GM12874 (cell line): ENCODE data around the gene TMLHE.
"Not testable (repeated sequence)": the region's sequence is repeated elsewhere in the genome, so short reads cannot be mapped to it uniquely, and the experiment has no call there.

Experiments
- TF ChIP-seq, protein P1 (sequence below): IDR thresholded peaks from 2 replicates; pipeline ENCODE4 v1.5.1; 2011; ENCODE audit warnings: low read depth, mild to moderate bottlenecking, control low read depth, low read length, moderate library complexity; ENCODE audit not compliant: insufficient read depth

TMLHE gene

DNA sequence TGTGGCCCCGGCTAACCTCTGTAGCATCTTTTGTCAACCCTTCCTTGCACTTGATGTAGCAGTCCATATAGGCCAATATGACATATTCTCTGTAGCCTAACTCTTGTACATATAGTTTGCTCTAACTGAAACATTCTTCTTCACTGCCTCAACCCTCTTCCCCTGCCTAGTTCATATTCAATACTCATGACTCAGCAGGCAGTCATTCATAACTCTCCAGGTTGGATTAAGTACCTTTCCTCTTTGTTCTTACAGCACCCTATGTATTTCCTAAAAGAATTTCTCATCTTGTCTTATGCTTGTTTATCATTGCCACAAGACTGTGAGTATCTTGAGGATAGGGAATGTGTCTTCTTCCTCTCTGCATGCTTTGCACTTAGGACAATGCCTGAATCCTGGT lies 76.9 kb downstream of the TMLHE start:
- TF ChIP-seq, protein P1, sequence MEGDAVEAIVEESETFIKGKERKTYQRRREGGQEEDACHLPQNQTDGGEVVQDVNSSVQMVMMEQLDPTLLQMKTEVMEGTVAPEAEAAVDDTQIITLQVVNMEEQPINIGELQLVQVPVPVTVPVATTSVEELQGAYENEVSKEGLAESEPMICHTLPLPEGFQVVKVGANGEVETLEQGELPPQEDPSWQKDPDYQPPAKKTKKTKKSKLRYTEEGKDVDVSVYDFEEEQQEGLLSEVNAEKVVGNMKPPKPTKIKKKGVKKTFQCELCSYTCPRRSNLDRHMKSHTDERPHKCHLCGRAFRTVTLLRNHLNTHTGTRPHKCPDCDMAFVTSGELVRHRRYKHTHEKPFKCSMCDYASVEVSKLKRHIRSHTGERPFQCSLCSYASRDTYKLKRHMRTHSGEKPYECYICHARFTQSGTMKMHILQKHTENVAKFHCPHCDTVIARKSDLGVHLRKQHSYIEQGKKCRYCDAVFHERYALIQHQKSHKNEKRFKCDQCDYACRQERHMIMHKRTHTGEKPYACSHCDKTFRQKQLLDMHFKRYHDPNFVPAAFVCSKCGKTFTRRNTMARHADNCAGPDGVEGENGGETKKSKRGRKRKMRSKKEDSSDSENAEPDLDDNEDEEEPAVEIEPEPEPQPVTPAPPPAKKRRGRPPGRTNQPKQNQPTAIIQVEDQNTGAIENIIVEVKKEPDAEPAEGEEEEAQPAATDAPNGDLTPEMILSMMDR, result no peak

DNA sequence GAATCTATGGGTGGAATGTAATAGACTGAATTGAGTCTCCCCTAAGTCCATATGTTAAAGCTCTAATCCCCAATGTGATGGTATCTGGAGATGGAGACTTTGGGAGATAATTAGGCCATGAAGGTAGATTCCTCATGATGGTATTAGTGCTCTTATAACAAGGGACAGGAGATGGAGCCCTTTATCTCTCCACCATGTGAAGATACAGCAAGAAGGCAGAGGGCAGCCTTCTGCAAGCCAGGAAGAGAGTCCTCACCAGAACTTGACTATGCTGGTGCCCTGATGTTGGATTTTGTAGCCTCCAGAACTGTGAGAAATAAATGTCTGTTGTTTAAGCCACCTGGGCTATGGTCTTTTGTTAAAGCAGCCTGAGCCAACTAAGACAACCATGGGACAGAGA lies 78.0 kb downstream of the TMLHE start:
- TF ChIP-seq, protein P1, result no peak

DNA sequence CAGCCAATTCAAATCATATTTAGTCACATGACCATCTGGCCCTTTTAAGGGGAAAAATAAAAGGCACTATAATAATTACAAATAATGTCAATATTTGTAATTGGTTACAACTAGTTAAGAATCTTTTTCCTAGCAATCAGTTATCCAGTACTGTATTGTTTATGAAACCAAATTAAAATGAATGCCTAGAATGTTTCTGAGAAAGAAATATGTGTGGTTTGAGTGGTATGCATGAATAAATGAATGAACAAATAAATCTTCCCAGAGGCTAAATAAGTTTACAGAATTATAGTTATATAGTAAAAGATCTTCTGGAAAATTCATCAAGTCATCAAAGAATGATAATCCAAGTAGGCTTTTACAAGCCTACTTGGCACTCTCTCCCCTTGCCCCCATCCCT lies 98.5 kb downstream of the TMLHE start:
- TF ChIP-seq, protein P1, result no peak

DNA sequence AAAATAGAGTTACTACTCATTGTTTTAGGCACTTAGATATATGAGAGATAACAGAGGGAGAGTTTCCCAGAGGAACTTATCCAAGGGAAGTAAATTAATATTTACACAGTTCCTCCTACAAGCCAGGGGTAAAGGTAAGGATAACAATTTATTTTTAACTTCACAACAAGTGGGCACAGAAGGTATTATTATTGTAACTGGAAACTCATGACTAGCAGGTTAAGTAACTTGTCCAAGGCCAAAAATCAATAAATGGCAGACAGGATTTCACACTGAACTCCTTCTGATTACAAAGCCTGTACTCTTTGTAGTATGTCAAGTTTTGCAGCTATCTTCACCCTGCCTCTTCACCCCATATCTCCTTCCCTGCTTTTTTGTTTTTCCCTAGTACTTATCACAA lies 107.5 kb downstream of the TMLHE start:
- TF ChIP-seq, protein P1, result no peak

DNA sequence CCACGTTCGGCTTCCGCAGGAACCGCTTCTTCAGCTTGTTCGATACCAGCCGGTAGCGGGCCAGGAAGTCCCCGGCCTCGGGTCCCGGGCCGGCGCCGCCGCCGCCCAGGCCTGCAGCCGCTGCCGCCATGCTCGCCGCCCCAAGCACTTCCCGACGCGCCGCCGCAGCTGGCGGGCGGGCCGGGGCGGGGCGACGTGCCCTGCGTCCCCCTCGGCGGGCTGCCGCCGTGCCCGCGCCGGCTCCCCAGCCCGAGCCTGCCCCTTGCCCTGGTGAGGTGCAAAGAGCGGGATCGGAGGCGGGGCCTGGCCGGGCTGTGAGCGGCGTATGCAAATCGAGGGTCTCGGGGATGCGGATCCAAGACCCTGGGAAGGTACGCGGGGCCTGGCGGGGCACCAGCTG lies 154.3 kb downstream of the TMLHE start, which contains the start of gene F8A3:
Gene F8A3 (minus strand): TSS at position 150 of the 400 bp plus-strand sequence. CDS start 20 bp downstream, at position 130.
- TF ChIP-seq, protein P1, result not testable (repeated sequence)

DNA sequence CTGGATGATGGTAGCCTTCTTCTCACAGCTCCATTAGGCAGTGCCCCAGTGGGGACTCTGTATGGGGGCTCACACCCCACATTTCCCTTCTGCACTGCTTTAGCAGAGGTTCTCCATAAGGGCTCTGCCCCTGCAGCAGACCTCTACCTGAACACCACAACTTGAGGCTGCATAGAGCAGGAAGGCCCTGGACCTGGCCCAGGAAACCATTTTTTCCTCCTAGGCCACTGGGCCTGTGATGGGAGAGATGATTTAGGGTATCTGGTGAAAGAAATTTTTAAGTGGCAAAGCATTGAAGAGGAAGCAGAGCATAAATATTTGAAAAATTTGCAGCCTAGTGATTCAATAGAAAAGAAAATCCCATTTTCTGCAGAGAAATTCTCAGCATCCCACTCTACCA lies 171.7 kb downstream of the TMLHE start:
- TF ChIP-seq, protein P1, result no peak
